ENCODE measurements around the gene KRTAP12-3. TPM values are rescaled to one million over a fixed set of nuclear protein-coding genes. Genes with fewer than 3 reads are reported as not detected.

Gene KRTAP12-3
- polyA plus RNA-seq, 1 experiment: not detected

DNA sequence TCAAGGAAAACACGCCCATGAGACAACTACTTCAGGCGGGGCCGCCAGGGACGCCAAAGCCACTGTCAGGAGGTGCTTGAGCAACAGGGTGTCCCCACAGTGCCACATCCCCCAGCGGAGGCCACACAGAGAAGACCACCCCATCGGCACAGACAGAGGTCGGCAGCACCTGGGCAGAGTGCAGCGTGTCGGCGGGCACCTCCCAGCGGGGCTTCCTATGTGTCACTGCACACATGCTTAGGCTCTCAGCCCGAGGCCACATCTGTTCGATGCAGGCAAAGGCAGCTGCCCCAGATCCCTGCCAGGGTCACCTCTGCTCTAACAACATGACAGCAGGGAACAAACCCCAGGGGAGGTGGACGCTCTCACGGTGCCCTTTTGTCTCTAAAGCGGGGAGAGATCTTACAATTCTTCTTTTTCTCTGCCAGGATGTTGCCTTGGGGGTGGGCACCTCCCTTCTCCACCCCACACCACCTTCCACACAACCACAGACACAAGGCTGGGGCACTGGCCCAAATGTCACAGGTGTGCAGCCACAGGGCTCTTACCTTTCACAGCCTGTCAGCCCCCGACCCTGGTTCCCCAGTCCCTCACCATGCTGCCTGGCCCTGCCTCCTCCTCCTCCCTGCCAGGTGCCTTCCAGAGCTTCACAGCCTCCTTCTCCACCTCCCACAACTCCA is 41.7 kb upstream of the KRTAP12-3 start:
- ChIA-PET POLR2A (no interaction called here), CTCF (no interaction called here)
- H3K27me3 ChIP-seq (ENCODE audit: control insufficient read depth, insufficient read depth, low read length): no peaks in the 10 kb centered on the region

DNA sequence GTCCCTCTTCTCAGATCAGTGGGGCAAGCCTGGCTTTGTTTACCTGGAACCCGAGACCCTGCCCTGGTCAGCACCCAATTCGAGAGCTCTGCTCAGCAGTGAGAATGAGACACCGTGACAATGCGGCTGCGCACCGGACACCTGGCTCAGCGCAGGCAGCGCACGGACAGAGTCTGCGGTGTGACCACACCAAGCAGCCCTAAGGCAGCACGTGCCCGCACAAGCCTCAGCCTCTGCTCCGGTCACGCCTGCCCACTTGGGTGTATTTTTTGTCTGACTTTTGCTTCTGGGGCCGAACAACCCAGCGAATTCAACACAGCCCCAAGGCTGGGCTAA is 41.2 kb upstream of the KRTAP12-3 start:
- ChIA-PET CTCF (no interaction called here), POLR2A (no interaction called here)
- TF ChIP-seq, protein P1, sequence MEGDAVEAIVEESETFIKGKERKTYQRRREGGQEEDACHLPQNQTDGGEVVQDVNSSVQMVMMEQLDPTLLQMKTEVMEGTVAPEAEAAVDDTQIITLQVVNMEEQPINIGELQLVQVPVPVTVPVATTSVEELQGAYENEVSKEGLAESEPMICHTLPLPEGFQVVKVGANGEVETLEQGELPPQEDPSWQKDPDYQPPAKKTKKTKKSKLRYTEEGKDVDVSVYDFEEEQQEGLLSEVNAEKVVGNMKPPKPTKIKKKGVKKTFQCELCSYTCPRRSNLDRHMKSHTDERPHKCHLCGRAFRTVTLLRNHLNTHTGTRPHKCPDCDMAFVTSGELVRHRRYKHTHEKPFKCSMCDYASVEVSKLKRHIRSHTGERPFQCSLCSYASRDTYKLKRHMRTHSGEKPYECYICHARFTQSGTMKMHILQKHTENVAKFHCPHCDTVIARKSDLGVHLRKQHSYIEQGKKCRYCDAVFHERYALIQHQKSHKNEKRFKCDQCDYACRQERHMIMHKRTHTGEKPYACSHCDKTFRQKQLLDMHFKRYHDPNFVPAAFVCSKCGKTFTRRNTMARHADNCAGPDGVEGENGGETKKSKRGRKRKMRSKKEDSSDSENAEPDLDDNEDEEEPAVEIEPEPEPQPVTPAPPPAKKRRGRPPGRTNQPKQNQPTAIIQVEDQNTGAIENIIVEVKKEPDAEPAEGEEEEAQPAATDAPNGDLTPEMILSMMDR (IDR thresholded peaks at IDR 0.05; ENCODE audit: insufficient read depth, low read depth, low read length): no peak
- DNase-seq (ENCODE audit: low read depth): no peak
- Histone ChIP-seq H3K36me3 (ENCODE audit: control insufficient read depth, insufficient read depth, low read length) (no peaks in the 10 kb centered on the region), H3K4me3 (ENCODE audit: low read depth, low read length) (no peak overlapping the region), H3K27me3 (ENCODE audit: control insufficient read depth, insufficient read depth, low read length) (no peaks in the 10 kb centered on the region)

More for the DNA sequence above, 41.7 kb upstream of the KRTAP12-3 start:
- TF ChIP-seq, protein P1 (IDR thresholded peaks at IDR 0.05; ENCODE audit: insufficient read depth, low read depth, low read length): no peak
- Histone ChIP-seq H3K4me3 (ENCODE audit: low read depth, low read length) (no peak overlapping the region), H3K36me3 (ENCODE audit: control insufficient read depth, insufficient read depth, low read length) (no peaks in the 10 kb centered on the region)
- DNase-seq (ENCODE audit: low read depth): no peak

DNA sequence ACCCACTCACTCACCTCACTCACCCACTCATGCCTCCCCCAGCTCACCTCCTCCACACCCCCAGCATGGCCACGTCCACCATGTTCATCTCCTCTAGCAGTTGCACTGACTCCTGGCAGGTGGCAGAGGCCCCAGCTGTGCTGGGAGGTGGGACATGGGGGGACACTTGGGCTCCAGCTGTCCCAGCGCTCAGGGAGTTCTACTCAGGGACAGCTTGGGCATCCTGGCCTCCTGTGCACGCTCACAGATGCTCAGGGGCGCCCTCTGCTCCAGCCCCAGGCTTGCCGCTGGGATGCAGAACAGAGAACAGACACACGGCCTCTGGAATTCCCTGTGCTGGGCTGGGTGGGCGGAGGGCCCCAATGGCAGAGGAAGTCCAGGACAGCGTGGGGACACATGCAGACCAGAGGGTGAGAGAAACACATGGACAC is 40.6 kb upstream of the KRTAP12-3 start:
- ChIA-PET POLR2A (no interaction called here), CTCF (no interaction called here)
- H3K27me3 ChIP-seq (ENCODE audit: control insufficient read depth, insufficient read depth, low read length): no peaks in the 10 kb centered on the region
- H3K4me3 ChIP-seq (ENCODE audit: low read depth, low read length): no peak overlapping the region
- TF ChIP-seq, protein P1 (IDR thresholded peaks at IDR 0.05; ENCODE audit: insufficient read depth, low read depth, low read length): no peak
- DNase-seq (ENCODE audit: low read depth): no peak
- no peaks in the 10 kb centered on the region for H3K36me3 ChIP-seq (ENCODE audit: control insufficient read depth, insufficient read depth, low read length)

DNA sequence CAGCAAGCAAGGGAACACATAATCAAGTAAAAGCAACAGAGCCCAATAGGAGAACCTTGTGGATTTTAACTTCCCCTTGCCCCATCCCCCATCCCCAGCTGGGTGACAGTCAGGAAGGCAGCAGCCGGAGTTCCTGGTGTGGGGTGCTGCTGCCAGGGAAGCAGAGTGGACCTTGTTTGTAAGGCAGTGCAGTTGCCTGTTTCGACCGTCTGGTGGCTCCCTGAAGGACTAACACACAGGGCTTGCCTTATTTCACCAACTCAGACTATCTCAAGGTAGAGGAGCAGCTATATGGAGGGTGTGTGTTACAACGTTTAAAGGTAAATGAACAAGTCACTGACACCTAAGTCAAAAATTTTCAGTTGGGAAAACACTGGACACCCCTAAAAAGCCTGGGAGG is 39.2 kb upstream of the KRTAP12-3 start:
- CTCF ChIA-PET: interaction anchor here (1.0 kb wide), 1 partner anchor 175 kb away, joined by 6 read pairs; no protein-coding TSS in a partner anchor
- no peak overlapping the region for H3K4me3 ChIP-seq (ENCODE audit: low read depth, low read length)
- H3K36me3 ChIP-seq (ENCODE audit: control insufficient read depth, insufficient read depth, low read length): no peaks in the 10 kb centered on the region
- POLR2A ChIA-PET: no interaction called here
- no peaks in the 10 kb centered on the region for H3K27me3 ChIP-seq (ENCODE audit: control insufficient read depth, insufficient read depth, low read length)
- TF ChIP-seq, protein P1 (IDR thresholded peaks at IDR 0.05; ENCODE audit: insufficient read depth, low read depth, low read length): no peak; the same call in 1 of the 2 replicates
- DNase-seq (ENCODE audit: low read depth): no peak

DNA sequence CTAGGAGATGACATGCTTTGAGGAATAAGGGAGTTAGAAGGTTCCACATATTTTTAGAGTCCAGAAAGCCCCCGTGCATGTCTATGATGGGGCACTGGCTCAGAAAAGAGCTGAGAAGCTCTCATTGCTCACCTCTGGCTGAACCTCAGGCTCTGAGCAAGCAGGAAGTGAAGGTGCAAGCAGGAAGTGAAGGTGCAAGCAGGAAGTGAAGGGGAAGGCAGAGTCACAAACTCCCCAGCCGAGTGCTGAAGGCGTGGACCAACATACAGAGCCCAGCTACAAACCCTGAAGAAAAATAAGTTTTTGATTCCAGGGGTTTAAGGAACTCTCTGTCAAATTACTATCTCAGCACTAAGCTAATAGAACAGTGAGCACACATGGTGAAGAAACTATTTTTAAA is 38.8 kb upstream of the KRTAP12-3 start:
- no peak overlapping the region for H3K4me3 ChIP-seq (ENCODE audit: low read depth, low read length)
- H3K36me3 ChIP-seq (ENCODE audit: control insufficient read depth, insufficient read depth, low read length): no peaks in the 10 kb centered on the region
- TF ChIP-seq, protein P1 (IDR thresholded peaks at IDR 0.05; ENCODE audit: insufficient read depth, low read depth, low read length): no peak
- ChIA-PET CTCF (interaction anchor here (1.0 kb wide), 1 partner anchor 174 kb away, joined by 6 read pairs; no protein-coding TSS in a partner anchor), POLR2A (no interaction called here)
- no peak for DNase-seq (ENCODE audit: low read depth)
- no peaks in the 10 kb centered on the region for H3K27me3 ChIP-seq (ENCODE audit: control insufficient read depth, insufficient read depth, low read length)
